Osteocyte (in vitro differentiated cells): ENCODE measurements around the gene L3HYPDH. TPM values are rescaled to one million over a fixed set of nuclear protein-coding genes. Genes with fewer than 3 reads are reported as not detected.

ENCODE experiments used
- DNase-seq: peaks from one replicate; pipeline ENCODE4 v3.0.0; 2021; ENCODE audit warnings: mixed read lengths; ENCODE audit not compliant: unreplicated experiment; ENCODE audit errors: extremely low spot score
- H3K27ac Mint-ChIP-seq: one replicate; pipeline ENCODE4 v1.8.0; 2021; ENCODE audit warnings: mild to moderate bottlenecking, mixed read lengths; ENCODE audit not compliant: unreplicated experiment
- H3K27me3 Mint-ChIP-seq: one replicate; pipeline ENCODE4 v1.8.0; 2021; ENCODE audit warnings: mixed read lengths; ENCODE audit not compliant: unreplicated experiment
- H3K36me3 Mint-ChIP-seq: one replicate; pipeline ENCODE4 v1.8.0; 2021; ENCODE audit warnings: mixed read lengths; ENCODE audit not compliant: unreplicated experiment
- H3K4me1 Mint-ChIP-seq: one replicate; pipeline ENCODE4 v1.8.0; 2021; ENCODE audit warnings: mixed read lengths; ENCODE audit not compliant: unreplicated experiment
- H3K4me3 Mint-ChIP-seq: one replicate; pipeline ENCODE4 v1.8.0; 2021; ENCODE audit warnings: mild to moderate bottlenecking, moderate library complexity, mixed read lengths; ENCODE audit not compliant: unreplicated experiment
- H3K9me3 Mint-ChIP-seq: one replicate; pipeline ENCODE4 v1.8.0; 2021; ENCODE audit warnings: mixed read lengths; ENCODE audit not compliant: unreplicated experiment
- CTCF ChIP-seq: fragments of 200-600 bp; sonication (generic); IDR thresholded peaks from 2 replicates; pipeline ENCODE4 v1.5.0; 2021; ENCODE audit warnings: antibody characterized with exemption, mild to moderate bottlenecking, moderate library complexity
- total RNA-seq: library from RNA; stranded (reverse); gene quantifications from 2 replicates; pipeline ENCODE4 v1.2.1, GENCODE V29; 2021

Gene L3HYPDH
- total RNA-seq, 1 donor from 2014 or later, result 32.2 TPM

GRCh38 chr14:59511916-59512575 lies 27.8 kb upstream of the L3HYPDH start:
- no peak overlapping the region for H3K4me3 Mint-ChIP-seq
- TF ChIP-seq CTCF, result peak; percentile 52
- no peak overlapping the region for H3K27ac Mint-ChIP-seq
- H3K36me3 Mint-ChIP-seq, result peaks cover 2% of the 10 kb centered on the region
- no peaks in the 10 kb centered on the region for H3K9me3 Mint-ChIP-seq
- no peak for DNase-seq
- no peaks in the 10 kb centered on the region for H3K4me1 Mint-ChIP-seq
- H3K27me3 Mint-ChIP-seq, result peaks cover 41% of the 10 kb centered on the region

GRCh38 chr14:59510966-59511365 lies 26.8 kb upstream of the L3HYPDH start:
- no peak for TF ChIP-seq CTCF
- Mint-ChIP-seq H3K27ac (no peak overlapping the region), H3K9me3 (no peaks in the 10 kb centered on the region), H3K4me1 (no peaks in the 10 kb centered on the region), H3K27me3 (peaks cover 34% of the 10 kb centered on the region), H3K4me3 (no peak overlapping the region), H3K36me3 (peaks cover 2% of the 10 kb centered on the region)
- no peak for DNase-seq

GRCh38 chr14:59510001-59510400 lies 25.8 kb upstream of the L3HYPDH start:
- no peaks in the 10 kb centered on the region for H3K9me3 Mint-ChIP-seq
- no peak overlapping the region for H3K4me3 Mint-ChIP-seq
- H3K27ac Mint-ChIP-seq, result no peak overlapping the region
- H3K4me1 Mint-ChIP-seq, result no peaks in the 10 kb centered on the region
- H3K27me3 Mint-ChIP-seq, result peaks cover 34% of the 10 kb centered on the region
- no peak for TF ChIP-seq CTCF
- H3K36me3 Mint-ChIP-seq, result peaks cover 2% of the 10 kb centered on the region
- no peak for DNase-seq

- no peak for TF ChIP-seq CTCF
- Mint-ChIP-seq H3K27ac (no peak overlapping the region), H3K4me3 (no peak overlapping the region), H3K4me1 (no peaks in the 10 kb centered on the region), H3K9me3 (no peaks in the 10 kb centered on the region), H3K36me3 (peaks cover 4% of the 10 kb centered on the region), H3K27me3 (peaks cover 27% of the 10 kb centered on the region)
- DNase-seq, result no peak
These were observed 24.9 kb upstream of the L3HYPDH start for GRCh38 chr14:59509101-59509500.

- H3K4me3 Mint-ChIP-seq, result no peak overlapping the region
- DNase-seq, result no peak
- peaks cover 8% of the 10 kb centered on the region for H3K36me3 Mint-ChIP-seq
- no peaks in the 10 kb centered on the region for H3K4me1 Mint-ChIP-seq
- no peak for TF ChIP-seq CTCF
- peaks cover 21% of the 10 kb centered on the region for H3K27me3 Mint-ChIP-seq
- no peaks in the 10 kb centered on the region for H3K9me3 Mint-ChIP-seq
- no peak overlapping the region for H3K27ac Mint-ChIP-seq
These were observed 23.5 kb upstream of the L3HYPDH start for GRCh38 chr14:59507752-59508103.
